Measurements from ENCODE around the gene ABT1. TPM values are rescaled to one million over a fixed set of nuclear protein-coding genes. Genes with fewer than 3 reads are reported as not detected.

ABT1 gene
- total and polyA plus RNA-seq, 5 donors = 8.9 to 9.5 (median 9.3) TPM

DNA sequence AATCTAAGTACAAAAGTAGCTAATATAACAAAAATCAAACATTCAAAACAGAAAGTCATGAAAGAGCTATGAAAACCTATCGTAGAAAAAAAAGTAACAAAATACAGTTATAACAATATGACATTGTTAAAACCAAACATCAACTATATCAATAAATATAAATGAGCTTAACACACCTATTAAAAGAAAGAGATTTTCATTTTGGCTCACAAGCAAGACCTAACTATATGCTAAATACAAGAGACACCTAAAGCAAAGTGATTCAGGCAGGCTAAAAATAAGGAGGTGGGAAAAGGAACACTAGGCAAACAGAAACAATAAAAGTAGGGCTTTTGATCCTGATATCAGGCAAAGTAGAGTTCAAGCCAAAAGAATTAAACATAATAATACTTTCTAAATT lies 49.3 kb downstream of the ABT1 start:
- DNase-seq (no peak), ATAC-seq (no peak)
- Histone ChIP-seq H3K4me1 (ENCODE audit: control insufficient read depth, insufficient read depth, low read length) (no peaks in the 10 kb centered on the region), H3K9me3 (ENCODE audit: control insufficient read depth, low read length) (no peaks in the 10 kb centered on the region), H3K4me3 (ENCODE audit: low read length) (no peak overlapping the region), H3K27me3 (ENCODE audit: control insufficient read depth, insufficient read depth) (no peaks in the 10 kb centered on the region), H3K27ac (ENCODE audit: low read length) (no peak overlapping the region)
- 98% methylated on average over 1 of the region's 1 CpG for WGBS
- intact Hi-C loops (cut with DNase I) = no loop called here

Other genes starting within 250 kb of the ABT1 start
- 10 to 100 TPM in 3 of 4 donors, 1 to 10 TPM in 1; 7.2 to 24.3 (median 14.2) TPM for gene BTN3A2, start 231.8 kb upstream of the ABT1 start, total RNA-seq
- 7.8 TPM for gene BTN3A2, start 231.8 kb upstream of the ABT1 start, polyA plus RNA-seq
- gene BTN2A2, start 213.8 kb upstream of the ABT1 start, total RNA-seq = 10 to 100 TPM in 1 of 4 donors, 1 to 10 TPM in 3; 5.5 to 10.3 (median 7.8) TPM
- 4.7 TPM for gene BTN2A2, start 213.8 kb upstream of the ABT1 start, polyA plus RNA-seq
- gene BTN3A1, start 194.7 kb upstream of the ABT1 start, total RNA-seq = 10 to 100 TPM in 3 of 4 donors, 1 to 10 TPM in 1; 6.8 to 11.2 (median 10.7) TPM
- 4.4 TPM for gene BTN3A1, start 194.7 kb upstream of the ABT1 start, polyA plus RNA-seq
- gene BTN3A3, start 156.4 kb upstream of the ABT1 start, total RNA-seq = 10 to 100 TPM in 2 of 4 donors, 1 to 10 TPM in 2; 6.1 to 13.6 (median 9.1) TPM
- gene BTN3A3, start 156.4 kb upstream of the ABT1 start, polyA plus RNA-seq = 6.1 TPM
- 10 to 100 TPM; 17.1 to 26.3 (median 21.1) TPM for gene BTN2A1, start 139.0 kb upstream of the ABT1 start, total RNA-seq
- 10.9 TPM for gene BTN2A1, start 139.0 kb upstream of the ABT1 start, polyA plus RNA-seq
- gene BTN1A1, start 96.7 kb upstream of the ABT1 start, total RNA-seq = not detected
- gene BTN1A1, start 96.7 kb upstream of the ABT1 start, polyA plus RNA-seq = not detected
- gene HMGN4, start 58.6 kb upstream of the ABT1 start, total RNA-seq = 10 to 100 TPM; 34.6 to 42.9 (median 35.9) TPM
- gene HMGN4, start 58.6 kb upstream of the ABT1 start, polyA plus RNA-seq = 20.1 TPM
- 10 to 100 TPM; 15.6 to 17.8 (median 16.5) TPM for gene ZNF322, start 62.8 kb downstream of the ABT1 start, total RNA-seq
- gene ZNF322, start 62.8 kb downstream of the ABT1 start, polyA plus RNA-seq = 5.1 TPM

Data from right cardiac atrium (tissue), 5 donors.